ENCODE results near the gene ZNF385D. TPM values are rescaled to one million over a fixed set of nuclear protein-coding genes. Genes with fewer than 3 reads are reported as not detected.

The ZNF385D gene
- total RNA-seq, 1 experiment from 2014 or later: not detected

DNA sequence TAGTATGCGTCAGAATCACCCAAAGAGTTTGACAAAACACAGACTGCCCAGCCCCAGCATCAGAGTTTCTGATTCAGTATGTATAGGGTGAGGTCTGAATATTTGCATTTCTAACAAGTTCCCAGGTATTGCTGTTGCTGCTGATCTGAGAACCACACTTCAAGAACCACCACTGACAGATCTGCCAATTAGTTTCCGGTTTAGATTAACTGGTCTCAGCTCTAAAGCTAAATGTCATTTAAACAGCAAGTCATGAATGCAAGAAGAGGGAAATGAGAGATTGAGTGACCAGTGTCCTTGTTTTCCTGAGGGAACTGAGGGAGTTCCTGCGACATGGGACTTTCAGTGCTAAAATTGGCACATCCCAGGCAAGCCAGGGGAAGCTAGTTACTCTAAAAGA, 305.0 kb downstream of the ZNF385D start:
- H3K36me3 Mint-ChIP-seq (ENCODE audit: insufficient read depth, unreplicated experiment): no peaks in the 10 kb centered on the region
- no peak overlapping the region for H3K4me3 Mint-ChIP-seq (ENCODE audit: unreplicated experiment)
- no peaks in the 10 kb centered on the region for H3K9me3 Mint-ChIP-seq (ENCODE audit: unreplicated experiment)
- no peaks in the 10 kb centered on the region for H3K4me1 Mint-ChIP-seq (ENCODE audit: low read depth, unreplicated experiment)
- DNase-seq: no peak
- Histone ChIP-seq H3K27me3 (replicated peaks; ENCODE audit: control insufficient read depth, insufficient read depth, low read length) (no peaks in the 10 kb centered on the region), H3K4me3 (ENCODE audit: low read depth, low read length) (no peak overlapping the region), H3K36me3 (ENCODE audit: control insufficient read depth, insufficient read depth, low read length) (no peaks in the 10 kb centered on the region), H3K9me3 (no peaks in the 10 kb centered on the region), H3K4me1 (no peaks in the 10 kb centered on the region)
- TF ChIP-seq, protein P1, sequence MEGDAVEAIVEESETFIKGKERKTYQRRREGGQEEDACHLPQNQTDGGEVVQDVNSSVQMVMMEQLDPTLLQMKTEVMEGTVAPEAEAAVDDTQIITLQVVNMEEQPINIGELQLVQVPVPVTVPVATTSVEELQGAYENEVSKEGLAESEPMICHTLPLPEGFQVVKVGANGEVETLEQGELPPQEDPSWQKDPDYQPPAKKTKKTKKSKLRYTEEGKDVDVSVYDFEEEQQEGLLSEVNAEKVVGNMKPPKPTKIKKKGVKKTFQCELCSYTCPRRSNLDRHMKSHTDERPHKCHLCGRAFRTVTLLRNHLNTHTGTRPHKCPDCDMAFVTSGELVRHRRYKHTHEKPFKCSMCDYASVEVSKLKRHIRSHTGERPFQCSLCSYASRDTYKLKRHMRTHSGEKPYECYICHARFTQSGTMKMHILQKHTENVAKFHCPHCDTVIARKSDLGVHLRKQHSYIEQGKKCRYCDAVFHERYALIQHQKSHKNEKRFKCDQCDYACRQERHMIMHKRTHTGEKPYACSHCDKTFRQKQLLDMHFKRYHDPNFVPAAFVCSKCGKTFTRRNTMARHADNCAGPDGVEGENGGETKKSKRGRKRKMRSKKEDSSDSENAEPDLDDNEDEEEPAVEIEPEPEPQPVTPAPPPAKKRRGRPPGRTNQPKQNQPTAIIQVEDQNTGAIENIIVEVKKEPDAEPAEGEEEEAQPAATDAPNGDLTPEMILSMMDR (IDR thresholded peaks at IDR 0.05; ENCODE audit: insufficient read depth in 1 of 2, low read depth in 1 of 2, low read length in 1 of 2, severe bottlenecking in 1 of 2, unreplicated experiment in 1 of 2): no peak
- no TSS peak for BruUV-seq (replicated peaks)
- H3K27me3 Mint-ChIP-seq (ENCODE audit: insufficient read depth, unreplicated experiment): peaks cover 2% of the 10 kb centered on the region
- intact Hi-C loops (cut with micrococcal nuclease; ENCODE audit: unreplicated experiment): no loop called here
- H3K27ac Mint-ChIP-seq (ENCODE audit: unreplicated experiment): no peak overlapping the region
- POLR2A ChIA-PET: no interaction called here
- CTCF ChIA-PET: no interaction called here

DNA sequence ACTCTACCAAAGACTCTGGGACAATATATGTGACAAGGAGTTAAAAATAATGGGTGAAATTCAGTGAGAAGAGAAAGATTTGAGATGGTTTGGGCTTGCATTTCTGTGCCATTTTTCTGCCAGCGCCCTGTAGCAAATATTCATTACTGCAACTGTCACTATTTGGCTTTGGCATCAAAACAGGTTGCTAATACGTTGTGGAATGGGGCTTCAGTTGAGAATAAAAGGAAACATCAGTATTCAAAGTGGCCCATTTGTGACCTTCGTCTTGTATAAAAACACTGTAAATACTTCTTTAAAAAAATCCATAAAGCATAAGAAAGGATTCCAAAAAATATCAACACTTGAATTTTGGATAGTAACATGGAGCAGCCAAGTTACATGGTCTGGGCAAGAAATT, 309.2 kb downstream of the ZNF385D start:
- no TSS peak for BruUV-seq (replicated peaks)
- no peaks in the 10 kb centered on the region for H3K36me3 Mint-ChIP-seq (ENCODE audit: insufficient read depth, unreplicated experiment)
- H3K4me1 ChIP-seq: no peaks in the 10 kb centered on the region
- H3K4me3 ChIP-seq (ENCODE audit: low read depth, low read length): no peak overlapping the region
- no peaks in the 10 kb centered on the region for H3K4me1 Mint-ChIP-seq (ENCODE audit: low read depth, unreplicated experiment)
- peaks cover 5% of the 10 kb centered on the region for H3K27me3 Mint-ChIP-seq (ENCODE audit: insufficient read depth, unreplicated experiment)
- no peaks in the 10 kb centered on the region for H3K9me3 ChIP-seq
- H3K27me3 ChIP-seq (replicated peaks; ENCODE audit: control insufficient read depth, insufficient read depth, low read length): no peaks in the 10 kb centered on the region
- no peak for DNase-seq
- no peaks in the 10 kb centered on the region for H3K36me3 ChIP-seq (ENCODE audit: control insufficient read depth, insufficient read depth, low read length)
- POLR2A ChIA-PET: no interaction called here
- CTCF ChIA-PET: no interaction called here
- H3K27ac Mint-ChIP-seq (ENCODE audit: unreplicated experiment): no peak overlapping the region
- intact Hi-C loops (cut with micrococcal nuclease; ENCODE audit: unreplicated experiment): no loop called here
- H3K9me3 Mint-ChIP-seq (ENCODE audit: unreplicated experiment): no peaks in the 10 kb centered on the region
- H3K4me3 Mint-ChIP-seq (ENCODE audit: unreplicated experiment): no peak overlapping the region
- TF ChIP-seq, protein P1 (IDR thresholded peaks at IDR 0.05; ENCODE audit: insufficient read depth in 1 of 2, low read depth in 1 of 2, low read length in 1 of 2, severe bottlenecking in 1 of 2, unreplicated experiment in 1 of 2): no peak

DNA sequence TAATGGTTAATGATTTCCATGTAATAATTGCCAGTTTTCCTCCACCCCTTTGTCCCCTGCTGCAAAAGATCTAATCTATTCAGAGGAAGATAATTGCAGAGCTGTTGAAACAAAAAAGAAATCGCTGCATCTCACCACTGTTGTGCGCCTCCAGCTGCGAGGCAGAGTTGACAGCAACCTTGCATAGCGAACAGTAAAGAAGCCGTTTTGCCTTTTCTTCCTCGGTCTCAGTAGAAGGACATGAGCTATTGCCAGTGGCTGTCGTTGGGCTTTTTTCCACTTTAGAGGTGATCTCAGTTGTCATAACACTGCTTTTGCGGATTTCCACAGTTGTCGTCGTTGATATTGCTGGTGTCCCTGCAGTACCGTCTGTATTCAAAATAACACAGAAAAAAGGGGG, 314.2 kb downstream of the ZNF385D start:
- H3K36me3 Mint-ChIP-seq (ENCODE audit: insufficient read depth, unreplicated experiment): no peaks in the 10 kb centered on the region
- BruUV-seq (replicated peaks): no TSS peak
- POLR2A ChIA-PET: no interaction called here
- Histone ChIP-seq H3K36me3 (ENCODE audit: control insufficient read depth, insufficient read depth, low read length) (no peaks in the 10 kb centered on the region), H3K9me3 (no peaks in the 10 kb centered on the region), H3K4me3 (ENCODE audit: low read depth, low read length) (no peak overlapping the region), H3K27me3 (replicated peaks; ENCODE audit: control insufficient read depth, insufficient read depth, low read length) (no peaks in the 10 kb centered on the region), H3K4me1 (no peaks in the 10 kb centered on the region)
- H3K27ac Mint-ChIP-seq (ENCODE audit: unreplicated experiment): no peak overlapping the region
- no peak overlapping the region for H3K4me3 Mint-ChIP-seq (ENCODE audit: unreplicated experiment)
- no peak for DNase-seq
- no peaks in the 10 kb centered on the region for H3K4me1 Mint-ChIP-seq (ENCODE audit: low read depth, unreplicated experiment)
- intact Hi-C loops (cut with micrococcal nuclease; ENCODE audit: unreplicated experiment): no loop called here
- peaks cover 3% of the 10 kb centered on the region for H3K27me3 Mint-ChIP-seq (ENCODE audit: insufficient read depth, unreplicated experiment)
- TF ChIP-seq, protein P1 (IDR thresholded peaks at IDR 0.05; ENCODE audit: insufficient read depth in 1 of 2, low read depth in 1 of 2, low read length in 1 of 2, severe bottlenecking in 1 of 2, unreplicated experiment in 1 of 2): no peak
- H3K9me3 Mint-ChIP-seq (ENCODE audit: unreplicated experiment): no peaks in the 10 kb centered on the region
- CTCF ChIA-PET: no interaction called here

All from Caco-2 (cell line).